Stimulated activated CD8-positive, alpha-beta memory T cell treated with anti-CD3 and anti-CD28 coated beads, Interleukin-12 subunit alpha, Interleukin-12 subunit beta, amount 100 ng/mL, for 4 hours (primary cell): Measurements from ENCODE around the gene GSK3B.

Experiments
- DNase-seq: peaks from one replicate; pipeline ENCODE4 v3.0.0-alpha.2; 2020; ENCODE audit warnings: low read depth

Gene GSK3B

DNA sequence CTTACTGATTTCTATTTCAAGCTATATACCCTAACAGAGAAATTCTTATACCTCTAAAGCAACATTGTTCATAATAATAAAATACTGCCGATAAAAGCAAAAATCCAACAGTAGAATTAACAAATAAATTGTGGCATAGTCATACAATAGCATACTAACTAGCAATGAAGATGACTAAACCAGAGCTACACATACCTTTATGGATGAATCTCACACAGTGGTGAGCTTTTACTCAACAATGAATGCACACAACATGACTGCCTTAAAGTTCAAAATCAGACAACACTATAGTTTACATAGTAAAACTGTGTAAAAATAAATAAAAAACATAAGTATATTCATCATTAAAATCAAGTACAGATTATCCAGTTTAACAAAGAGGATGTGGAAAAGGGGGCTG is 213.3 kb downstream of the GSK3B start:
- no peak for DNase-seq

DNA sequence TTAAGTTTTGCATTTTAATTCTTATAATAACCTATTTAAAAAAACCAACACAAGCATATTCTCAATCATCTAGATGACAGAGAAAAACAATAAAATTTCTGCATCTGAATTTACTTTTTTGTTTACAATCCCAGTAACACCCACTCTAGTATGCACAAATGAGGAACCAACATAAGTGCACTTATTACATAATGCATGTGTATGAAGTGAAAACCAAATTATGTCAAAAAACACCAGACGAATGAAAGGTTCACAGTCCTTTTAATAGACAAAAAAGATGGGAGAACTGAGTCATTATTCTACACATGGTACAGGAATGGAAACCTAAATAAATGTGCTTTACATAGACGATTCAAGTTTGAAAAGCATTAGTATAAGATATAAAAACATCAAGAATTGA is 220.6 kb downstream of the GSK3B start:
- no peak for DNase-seq

DNA sequence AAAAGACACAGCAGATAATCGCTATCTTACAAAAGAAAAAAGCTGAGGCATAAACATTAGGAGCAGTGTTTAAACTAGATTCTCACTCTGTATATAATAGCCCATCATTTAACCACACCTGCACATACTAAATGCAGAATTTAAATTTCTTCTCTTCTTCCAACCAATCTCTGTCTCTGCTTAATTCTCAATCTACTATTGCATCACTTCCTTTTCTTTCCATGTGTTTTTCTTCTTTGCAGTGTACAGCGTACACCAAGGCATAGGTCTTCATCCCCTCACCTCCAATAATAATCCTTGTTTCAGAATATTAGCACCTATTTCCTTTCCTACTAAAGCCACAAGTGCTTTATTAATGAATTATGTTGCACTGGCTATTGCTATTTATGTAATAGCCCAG is 221.5 kb downstream of the GSK3B start:
- DNase-seq = no peak

- no peak for DNase-seq
Observed at GRCh38 chr3:119871571-119871970, 222.7 kb downstream of the GSK3B start.

- DNase-seq = no peak
Observed at GRCh38 chr3:119870512-119870911, 223.7 kb downstream of the GSK3B start.

DNA sequence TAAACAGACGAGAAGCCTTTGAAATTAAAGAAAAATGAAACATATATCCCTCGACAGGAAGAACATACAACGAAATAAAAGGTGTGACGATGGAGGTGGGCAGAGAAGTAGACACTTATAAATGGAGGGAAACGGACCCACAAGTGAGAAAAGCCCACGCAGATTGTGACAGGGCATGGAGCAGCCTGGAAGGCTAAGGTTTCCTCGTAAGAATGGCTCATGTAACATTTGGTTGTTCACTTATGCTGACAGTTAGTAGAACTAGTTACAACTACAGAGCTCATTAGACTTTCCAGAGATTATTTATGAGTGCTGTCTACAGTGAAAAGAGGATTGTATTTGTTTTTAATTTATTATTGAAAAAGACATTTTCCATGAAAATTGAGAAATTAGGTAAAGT is 229.8 kb downstream of the GSK3B start:
- no peak for DNase-seq

DNA sequence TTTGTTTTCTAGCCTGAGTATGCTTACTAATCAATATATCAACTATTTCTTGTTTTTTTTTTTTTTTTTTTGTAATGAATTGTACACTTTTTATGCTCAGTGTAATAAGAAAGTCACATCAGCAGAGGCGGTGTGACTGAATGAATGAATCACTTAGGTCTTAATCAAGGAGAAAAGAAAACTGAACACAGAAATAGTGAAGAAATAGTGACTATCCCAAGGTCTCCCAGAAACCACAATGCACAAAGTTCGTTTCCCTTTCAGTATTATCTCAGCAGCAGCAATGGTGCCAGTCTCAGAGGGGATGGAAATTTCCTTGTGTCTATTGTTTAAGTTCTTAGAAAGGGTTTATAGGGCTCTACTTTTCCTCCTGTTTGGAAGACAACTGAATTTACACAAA is 231.6 kb downstream of the GSK3B start:
- DNase-seq = no peak

DNA sequence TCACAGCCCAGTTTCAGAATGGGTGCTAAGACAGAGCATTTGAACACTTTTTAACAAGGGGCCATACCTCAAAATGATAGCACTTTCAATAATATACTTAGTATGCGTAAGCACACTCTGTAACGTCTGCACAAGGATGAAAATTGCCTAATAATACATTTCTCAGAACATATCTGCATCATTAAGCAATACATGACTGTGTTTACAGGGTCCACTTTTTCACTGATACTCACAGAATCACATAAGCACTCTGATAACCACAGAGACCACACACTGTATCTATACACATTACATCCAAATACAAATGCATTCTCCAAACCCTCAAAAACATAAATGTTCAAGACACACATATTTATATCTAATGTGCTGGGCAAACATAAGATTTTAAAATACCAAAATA is 232.6 kb downstream of the GSK3B start:
- no peak for DNase-seq

DNA sequence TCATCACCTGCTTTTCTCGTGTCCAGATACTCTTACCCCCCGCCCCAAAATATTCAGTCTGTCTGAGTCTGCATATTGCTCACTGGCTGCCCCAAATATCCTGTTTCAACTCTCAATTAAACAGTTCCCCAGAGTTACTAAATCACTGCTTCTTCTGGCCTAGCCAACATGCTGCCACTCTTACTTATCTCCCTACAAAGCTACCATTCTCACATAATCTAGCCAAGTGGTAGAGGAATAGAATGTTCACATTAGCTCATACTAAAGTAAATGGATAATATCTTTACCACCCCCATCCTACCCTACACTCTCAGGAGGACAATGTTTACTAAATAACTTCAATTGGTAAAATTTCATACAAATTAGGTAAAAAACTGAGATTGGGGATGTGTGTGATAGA is 234.5 kb downstream of the GSK3B start:
- DNase-seq = no peak

GRCh38 chr3:119858957-119859356 is 235.3 kb downstream of the GSK3B start:
- DNase-seq = no peak

- DNase-seq = no peak
Observed at GRCh38 chr3:119856695-119857094, 237.6 kb downstream of the GSK3B start.

- no peak for DNase-seq
Observed at GRCh38 chr3:119849126-119849525, 245.1 kb downstream of the GSK3B start.

DNA sequence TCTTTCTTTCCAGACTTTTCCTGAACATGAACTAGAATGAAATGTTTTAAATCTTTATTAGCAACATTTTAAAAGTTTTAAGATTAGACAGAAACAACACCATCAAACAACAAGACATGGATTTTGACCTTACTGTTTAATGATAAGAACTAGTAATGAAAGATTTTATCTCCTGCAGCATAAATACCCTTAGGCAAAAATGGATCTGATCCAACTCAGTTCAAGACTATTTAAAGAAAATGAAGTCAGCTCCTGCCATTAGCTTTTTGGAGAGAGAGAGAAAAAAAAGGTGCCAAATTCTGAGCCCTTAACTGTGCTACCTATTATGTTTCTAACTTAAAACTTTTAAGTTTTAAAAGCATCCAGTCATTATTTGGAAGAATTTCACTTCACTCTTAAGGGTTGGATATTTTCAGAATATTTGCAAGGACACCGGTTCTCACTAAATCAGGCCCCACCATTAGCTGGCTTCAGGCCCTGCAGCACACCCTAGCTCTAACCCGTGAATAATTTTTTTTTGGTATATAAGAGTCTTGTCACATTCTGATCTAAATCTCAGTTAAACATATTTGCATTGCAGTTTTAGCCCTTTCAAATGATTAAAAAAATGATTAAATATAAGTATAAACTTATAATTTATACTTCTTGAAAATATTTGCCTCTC is 252.3 kb downstream of the GSK3B start:
- no peak for DNase-seq

GRCh38 chr3:119835556-119835955 is 258.7 kb downstream of the GSK3B start:
- DNase-seq = no peak

- DNase-seq = no peak
Observed at GRCh38 chr3:119834754-119835370, 259.4 kb downstream of the GSK3B start.

GRCh38 chr3:119831941-119832371 is 262.3 kb downstream of the GSK3B start:
- no peak for DNase-seq

DNA sequence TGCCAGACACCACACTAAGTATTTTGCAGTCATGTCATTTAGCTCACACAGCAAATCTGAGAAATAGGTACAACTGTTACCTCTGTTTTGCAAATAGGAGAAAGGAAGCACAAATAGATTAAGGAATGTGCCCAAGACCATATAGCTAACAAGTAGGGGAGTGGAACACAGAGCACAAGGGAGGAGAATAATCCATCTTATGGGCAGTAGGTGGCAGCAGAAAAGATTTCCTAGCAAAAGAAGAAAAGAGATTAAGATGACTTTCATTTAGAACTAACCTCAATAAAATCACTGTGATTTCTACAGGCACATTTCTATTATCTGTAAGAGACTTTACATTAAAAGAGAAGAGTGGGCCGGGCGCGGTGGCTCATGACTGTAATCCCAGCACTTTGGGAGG is 263.2 kb downstream of the GSK3B start:
- no peak for DNase-seq

DNA sequence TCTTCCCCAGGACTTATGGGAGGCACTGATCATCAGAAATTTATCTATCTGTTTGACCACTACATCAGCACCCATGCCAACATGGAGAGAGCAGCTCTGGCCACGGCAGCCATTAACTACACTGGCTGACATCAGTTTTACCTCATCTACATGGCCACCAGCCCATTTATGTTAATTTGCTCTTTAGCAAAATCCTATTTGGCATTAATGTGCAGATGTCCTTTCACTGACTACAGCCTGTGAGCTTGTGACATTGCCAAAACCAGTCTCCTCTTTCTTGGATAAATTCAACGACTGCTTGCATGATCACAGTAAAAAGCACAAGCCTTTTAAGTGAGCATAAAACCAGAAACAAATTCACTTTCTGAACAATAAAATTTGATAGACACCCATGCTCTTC is 264.8 kb downstream of the GSK3B start:
- no peak for DNase-seq

GRCh38 chr3:119826711-119827608 is 267.3 kb downstream of the GSK3B start:
- DNase-seq = no peak

DNA sequence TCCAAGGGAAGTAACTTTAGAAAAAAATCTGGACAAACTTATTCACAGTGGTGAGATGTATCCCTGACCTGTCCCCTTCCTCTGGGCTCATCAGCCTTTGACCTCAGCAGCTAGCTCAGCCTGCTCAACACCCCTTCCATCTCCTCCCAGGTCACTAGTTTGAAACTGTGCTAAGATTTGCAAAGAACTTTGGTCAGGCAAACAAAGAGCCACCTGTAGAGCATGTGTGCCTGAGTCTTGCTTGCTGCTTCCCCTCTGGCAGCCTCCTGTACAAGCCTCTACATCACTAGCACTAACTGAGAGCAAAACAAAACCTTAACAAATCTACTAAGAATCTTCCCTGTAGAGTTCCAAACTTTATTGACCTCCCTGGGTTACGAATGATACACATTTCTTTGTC is 268.4 kb downstream of the GSK3B start:
- no peak for DNase-seq

- no peak for DNase-seq
Observed at GRCh38 chr3:119819806-119820205, 274.4 kb downstream of the GSK3B start.

DNA sequence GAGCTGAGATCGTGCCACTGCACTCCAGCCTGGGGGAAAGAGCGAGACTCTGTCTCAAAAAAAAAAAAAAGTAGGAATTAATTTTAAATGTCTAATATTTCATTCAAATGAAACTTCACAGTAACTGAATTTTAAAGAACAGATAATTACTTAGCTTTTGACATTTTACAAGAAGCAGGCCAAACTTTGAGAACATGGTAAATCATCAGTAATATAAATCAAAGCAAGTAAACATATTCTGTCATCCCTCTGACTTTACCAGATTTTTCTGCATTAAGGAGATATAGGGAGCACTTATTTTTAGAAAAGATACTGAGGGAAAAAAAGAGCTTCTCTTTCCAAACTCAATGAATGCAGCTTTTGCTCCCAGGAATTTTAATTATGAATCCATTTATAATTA is 275.3 kb downstream of the GSK3B start:
- DNase-seq = no peak
